Measurements from ENCODE around the gene PRR35. TPM values are rescaled to one million over a fixed set of nuclear protein-coding genes. Genes with fewer than 3 reads are reported as not detected.
A peak's percentile ranks its signal among the peaks of the same experiment; 100 is the strongest.

Gene PRR35
- polyA plus RNA-seq, 1 experiment: not detected

DNA sequence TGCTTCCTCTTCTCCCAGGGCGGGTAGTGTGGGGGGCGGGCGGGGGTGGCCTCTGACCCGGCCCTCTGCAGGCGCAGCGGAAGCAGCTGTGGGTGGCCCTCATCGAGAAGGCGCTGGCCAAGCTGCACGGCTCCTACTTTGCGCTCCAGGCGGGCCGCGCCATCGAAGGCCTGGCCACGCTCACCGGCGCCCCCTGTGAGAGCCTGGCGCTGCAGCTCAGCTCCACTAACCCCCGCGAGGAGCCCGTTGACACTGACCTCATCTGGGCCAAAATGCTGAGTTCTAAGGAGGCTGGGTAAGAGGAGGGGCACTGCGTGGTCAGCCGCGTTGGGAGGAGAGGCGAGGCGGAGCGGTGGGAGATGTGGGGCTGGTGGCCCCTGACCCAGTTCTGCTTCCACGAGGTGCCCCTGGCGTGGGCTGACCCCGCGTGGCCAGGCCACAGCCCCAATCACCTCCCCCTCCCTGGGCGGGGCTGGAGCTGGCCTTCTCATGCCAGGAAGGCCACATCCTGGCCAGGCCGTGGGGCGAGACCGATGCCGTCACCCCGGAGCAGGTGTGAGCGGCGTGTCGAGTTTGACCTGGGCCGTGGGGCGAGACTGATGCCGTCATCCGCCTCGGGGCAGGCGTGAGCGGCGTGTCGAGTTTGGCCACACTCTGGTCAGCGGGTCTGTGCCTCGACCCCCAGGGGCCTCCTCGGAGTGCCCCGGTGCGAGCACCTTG lies 10.5 kb upstream of the PRR35 start:
- Histone ChIP-seq H3K4me3 (ENCODE audit: low read depth, low read length) (no peak overlapping the region), H3K27ac (ENCODE audit: low read depth, low read length) (no peak overlapping the region), H3K9me3 (ENCODE audit: control insufficient read depth, insufficient read depth, low read length) (peaks cover 9% of the 10 kb centered on the region; the same call in 1 of the 2 replicates), H3K27me3 (ENCODE audit: control insufficient read depth, insufficient read depth, low read length) (no peaks in the 10 kb centered on the region)
- DNase-seq (ENCODE audit: low read depth, low spot score): no peak
- TF ChIP-seq, protein P1, sequence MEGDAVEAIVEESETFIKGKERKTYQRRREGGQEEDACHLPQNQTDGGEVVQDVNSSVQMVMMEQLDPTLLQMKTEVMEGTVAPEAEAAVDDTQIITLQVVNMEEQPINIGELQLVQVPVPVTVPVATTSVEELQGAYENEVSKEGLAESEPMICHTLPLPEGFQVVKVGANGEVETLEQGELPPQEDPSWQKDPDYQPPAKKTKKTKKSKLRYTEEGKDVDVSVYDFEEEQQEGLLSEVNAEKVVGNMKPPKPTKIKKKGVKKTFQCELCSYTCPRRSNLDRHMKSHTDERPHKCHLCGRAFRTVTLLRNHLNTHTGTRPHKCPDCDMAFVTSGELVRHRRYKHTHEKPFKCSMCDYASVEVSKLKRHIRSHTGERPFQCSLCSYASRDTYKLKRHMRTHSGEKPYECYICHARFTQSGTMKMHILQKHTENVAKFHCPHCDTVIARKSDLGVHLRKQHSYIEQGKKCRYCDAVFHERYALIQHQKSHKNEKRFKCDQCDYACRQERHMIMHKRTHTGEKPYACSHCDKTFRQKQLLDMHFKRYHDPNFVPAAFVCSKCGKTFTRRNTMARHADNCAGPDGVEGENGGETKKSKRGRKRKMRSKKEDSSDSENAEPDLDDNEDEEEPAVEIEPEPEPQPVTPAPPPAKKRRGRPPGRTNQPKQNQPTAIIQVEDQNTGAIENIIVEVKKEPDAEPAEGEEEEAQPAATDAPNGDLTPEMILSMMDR (IDR thresholded peaks at IDR 0.05; ENCODE audit: low read depth, low read length): no peak
- CTCF ChIA-PET: no interaction called here
- POLR2A ChIA-PET: interaction anchor here (0.7 kb wide), 1 partner anchor 21 kb away, joined by 3 read pairs; no protein-coding TSS in a partner anchor

DNA sequence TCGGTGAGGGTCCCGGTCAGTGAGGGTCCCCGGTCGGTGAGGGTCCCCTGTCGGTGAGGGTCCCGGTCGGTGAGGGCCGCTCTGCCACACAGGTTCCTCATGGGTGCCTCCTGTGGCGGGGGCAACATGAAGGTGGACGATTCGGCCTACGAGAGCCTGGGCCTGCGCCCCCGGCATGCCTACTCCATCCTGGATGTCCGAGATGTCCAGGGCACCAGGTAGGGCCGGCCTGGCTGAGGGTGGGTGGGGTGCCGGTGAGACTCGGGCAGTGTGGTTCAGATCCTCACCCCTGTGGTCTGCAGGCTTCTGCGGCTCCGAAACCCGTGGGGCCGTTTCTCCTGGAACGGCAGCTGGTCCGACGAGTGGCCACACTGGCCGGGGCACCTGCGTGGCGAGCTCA lies 9.0 kb upstream of the PRR35 start:
- ChIA-PET POLR2A (no interaction called here), CTCF (no interaction called here)
- TF ChIP-seq, protein P1 (IDR thresholded peaks at IDR 0.05; ENCODE audit: low read depth, low read length): no peak
- H3K27ac ChIP-seq (ENCODE audit: low read depth, low read length): no peak overlapping the region
- H3K27me3 ChIP-seq (ENCODE audit: control insufficient read depth, insufficient read depth, low read length): no peaks in the 10 kb centered on the region
- H3K9me3 ChIP-seq (ENCODE audit: control insufficient read depth, insufficient read depth, low read length): peaks cover 9% of the 10 kb centered on the region; the same call in 1 of the 2 replicates
- DNase-seq (ENCODE audit: low read depth, low spot score): no peak
- H3K4me3 ChIP-seq (ENCODE audit: low read depth, low read length): no peak overlapping the region

DNA sequence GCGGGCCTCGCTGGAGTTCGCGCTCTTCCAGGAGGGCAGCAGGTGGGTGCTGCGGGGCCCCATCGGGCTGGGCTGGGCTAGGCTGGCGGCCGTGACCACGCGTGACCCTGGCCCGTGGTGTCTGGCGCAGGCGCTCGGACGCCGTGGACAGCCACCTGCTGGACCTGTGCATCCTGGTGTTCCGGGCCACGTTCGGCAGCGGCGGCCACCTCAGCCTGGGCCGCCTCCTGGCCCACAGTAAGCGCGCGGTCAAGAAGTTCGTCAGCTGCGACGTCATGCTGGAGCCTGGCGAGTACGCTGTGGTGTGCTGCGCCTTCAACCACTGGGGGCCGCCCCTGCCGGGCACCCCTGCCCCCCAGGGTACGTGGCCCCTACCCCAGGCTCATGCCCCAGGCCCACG lies 8.0 kb upstream of the PRR35 start:
- Histone ChIP-seq H3K27me3 (ENCODE audit: control insufficient read depth, insufficient read depth, low read length) (no peaks in the 10 kb centered on the region), H3K9me3 (ENCODE audit: control insufficient read depth, insufficient read depth, low read length) (peaks cover 9% of the 10 kb centered on the region; the same call in 1 of the 2 replicates), H3K27ac (ENCODE audit: low read depth, low read length) (no peak overlapping the region), H3K4me3 (ENCODE audit: low read depth, low read length) (no peak overlapping the region)
- CTCF ChIA-PET: no interaction called here
- DNase-seq (ENCODE audit: low read depth, low spot score): no peak
- TF ChIP-seq, protein P1 (IDR thresholded peaks at IDR 0.05; ENCODE audit: low read depth, low read length): no peak
- POLR2A ChIA-PET: no interaction called here

DNA sequence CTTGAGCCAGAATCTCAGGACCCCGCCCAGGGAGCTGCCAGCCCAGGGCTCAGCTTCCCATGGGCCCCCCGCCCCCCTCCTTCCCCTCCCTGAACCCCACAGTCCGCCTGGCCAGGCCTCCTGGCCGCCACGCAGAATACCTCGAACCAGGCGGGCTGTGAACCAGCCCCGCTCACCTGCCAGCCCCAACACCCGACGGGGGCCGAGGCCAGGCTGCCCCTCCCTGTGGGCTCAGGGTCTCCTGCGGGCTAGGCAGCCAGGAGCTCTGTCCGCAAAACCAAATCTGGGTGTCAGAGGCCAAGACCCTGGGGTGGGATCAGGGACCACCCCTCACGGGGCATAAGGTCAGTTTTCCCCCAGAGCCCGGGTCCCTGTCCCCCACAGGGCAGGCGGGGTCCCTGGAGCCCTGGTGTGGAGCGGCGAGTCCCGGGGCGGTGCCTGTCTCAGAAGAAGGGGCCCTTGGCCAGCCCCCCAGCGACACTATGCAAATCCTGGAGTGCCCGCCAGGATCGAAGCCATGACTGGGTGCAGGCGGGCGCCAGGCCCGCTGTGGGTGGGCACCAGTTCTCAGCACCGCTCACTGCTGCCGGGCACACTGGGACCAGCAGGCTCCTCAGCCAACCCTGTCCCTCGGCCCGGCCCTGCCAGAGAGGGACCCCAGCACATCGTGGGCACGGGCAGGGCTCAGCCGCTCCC lies 6.4 kb upstream of the PRR35 start:
- ChIA-PET POLR2A (interaction anchor here (1.0 kb wide), 1 partner anchor 18 kb away, joined by 4 read pairs; no protein-coding TSS in a partner anchor), CTCF (no interaction called here)
- peaks cover 4% of the 10 kb centered on the region for H3K27me3 ChIP-seq (ENCODE audit: control insufficient read depth, insufficient read depth, low read length)
- no peak overlapping the region for H3K27ac ChIP-seq (ENCODE audit: low read depth, low read length)
- DNase-seq (ENCODE audit: low read depth, low spot score): no peak
- peaks cover 9% of the 10 kb centered on the region; the same call in 1 of the 2 replicates for H3K9me3 ChIP-seq (ENCODE audit: control insufficient read depth, insufficient read depth, low read length)
- TF ChIP-seq, protein P1 (IDR thresholded peaks at IDR 0.05; ENCODE audit: low read depth, low read length): no peak
- H3K4me3 ChIP-seq (ENCODE audit: low read depth, low read length): no peak overlapping the region

DNA sequence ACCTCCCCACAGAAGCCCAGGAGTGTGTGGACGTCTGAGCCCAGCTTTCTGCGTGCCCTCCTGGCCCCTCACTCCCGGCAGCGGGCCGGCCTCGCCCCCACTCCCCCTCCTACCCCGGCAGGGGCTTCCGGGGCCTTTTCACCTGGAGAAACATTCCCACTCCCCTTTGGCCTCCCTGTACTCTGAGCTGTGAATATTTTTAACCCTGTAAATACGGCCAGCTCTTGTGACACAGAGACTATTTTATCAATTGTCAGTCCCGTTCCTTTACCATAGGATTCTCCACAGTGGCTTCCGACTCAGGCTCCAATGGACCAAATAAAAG lies 5.9 kb upstream of the PRR35 start:
- Histone ChIP-seq H3K27me3 (ENCODE audit: control insufficient read depth, insufficient read depth, low read length) (peaks cover 9% of the 10 kb centered on the region), H3K27ac (ENCODE audit: low read depth, low read length) (peak overlapping the region; percentile 68), H3K9me3 (ENCODE audit: control insufficient read depth, insufficient read depth, low read length) (peaks cover 9% of the 10 kb centered on the region; the same call in 1 of the 2 replicates), H3K4me3 (ENCODE audit: low read depth, low read length) (no peak overlapping the region)
- no peak for DNase-seq (ENCODE audit: low read depth, low spot score)
- CTCF ChIA-PET: no interaction called here
- TF ChIP-seq, protein P1 (IDR thresholded peaks at IDR 0.05; ENCODE audit: low read depth, low read length): no peak
- POLR2A ChIA-PET: interaction anchor here (1.0 to 1.4 kb wide), 2 partner anchors 14 to 18 kb away, joined by 4 to 5 read pairs; no protein-coding TSS in a partner anchor

Measured in AG04450 (cell line).